Thyroid gland (tissue), 4 donors: ENCODE data around the gene BTRC.

Experiments used
- POLR2A ChIP-seq, 2 donors: fragments of 450-650 bp; IDR thresholded peaks; one replicate each; pipeline ENCODE4 v1.6.1; 2017; ENCODE audit warnings: antibody characterized with exemption in 2 of 2, mild to moderate bottlenecking in 2 of 2, moderate library complexity in 1 of 2
- TF ChIP-seq, protein P1 (sequence below), 6 experiments: fragments of 200-600 bp in 3 of 6; fragments of 450-650 bp in 3 of 6; sonication (generic) in 3 of 6; IDR thresholded peaks; one replicate each; pipeline ENCODE4 v1.5.1; 2016 to 2019; ENCODE audit warnings: antibody characterized with exemption in 6 of 6, mild to moderate bottlenecking in 2 of 6, inconsistent platforms in 1 of 6, moderate library complexity in 1 of 6

DNA sequence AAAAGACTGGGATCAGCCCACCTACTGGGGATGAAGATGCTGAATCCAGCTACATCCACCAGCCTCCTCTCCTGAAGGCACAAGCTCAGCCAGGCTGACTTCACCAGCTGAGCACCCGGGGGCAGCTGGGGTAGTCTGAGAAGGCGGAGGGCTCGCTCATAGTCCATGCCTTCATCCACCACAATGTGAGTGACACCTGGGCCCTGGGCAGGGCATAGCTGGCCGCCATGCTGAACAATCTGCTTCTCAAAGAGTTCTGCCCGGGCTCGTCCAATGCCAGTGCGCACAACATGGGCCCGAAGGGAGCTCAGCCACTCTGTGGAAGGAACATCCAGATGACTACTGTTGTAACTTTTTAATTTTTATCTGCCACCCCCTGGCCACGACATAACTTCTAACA, 231.9 kb downstream of the BTRC start:
- TF ChIP-seq, protein P1, sequence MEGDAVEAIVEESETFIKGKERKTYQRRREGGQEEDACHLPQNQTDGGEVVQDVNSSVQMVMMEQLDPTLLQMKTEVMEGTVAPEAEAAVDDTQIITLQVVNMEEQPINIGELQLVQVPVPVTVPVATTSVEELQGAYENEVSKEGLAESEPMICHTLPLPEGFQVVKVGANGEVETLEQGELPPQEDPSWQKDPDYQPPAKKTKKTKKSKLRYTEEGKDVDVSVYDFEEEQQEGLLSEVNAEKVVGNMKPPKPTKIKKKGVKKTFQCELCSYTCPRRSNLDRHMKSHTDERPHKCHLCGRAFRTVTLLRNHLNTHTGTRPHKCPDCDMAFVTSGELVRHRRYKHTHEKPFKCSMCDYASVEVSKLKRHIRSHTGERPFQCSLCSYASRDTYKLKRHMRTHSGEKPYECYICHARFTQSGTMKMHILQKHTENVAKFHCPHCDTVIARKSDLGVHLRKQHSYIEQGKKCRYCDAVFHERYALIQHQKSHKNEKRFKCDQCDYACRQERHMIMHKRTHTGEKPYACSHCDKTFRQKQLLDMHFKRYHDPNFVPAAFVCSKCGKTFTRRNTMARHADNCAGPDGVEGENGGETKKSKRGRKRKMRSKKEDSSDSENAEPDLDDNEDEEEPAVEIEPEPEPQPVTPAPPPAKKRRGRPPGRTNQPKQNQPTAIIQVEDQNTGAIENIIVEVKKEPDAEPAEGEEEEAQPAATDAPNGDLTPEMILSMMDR (IDR thresholded peaks at IDR 0.05), result no peak
- TF ChIP-seq POLR2A (IDR thresholded peaks at IDR 0.05), result no peak
